GM21526 (cell line): Measurements from ENCODE around the gene GFRAL.
"Not testable (repeated sequence)": the region's sequence is repeated elsewhere in the genome, so short reads cannot be mapped to it uniquely, and the experiment has no call there.

Experiments used
- ATAC-seq: cut with Tn5 transposase; IDR thresholded peaks from one replicate; pipeline ENCODE4 v1.9.1; 2021; ENCODE audit warnings: moderate library complexity; ENCODE audit not compliant: unreplicated experiment, low FRiP score

GFRAL gene, protein sequence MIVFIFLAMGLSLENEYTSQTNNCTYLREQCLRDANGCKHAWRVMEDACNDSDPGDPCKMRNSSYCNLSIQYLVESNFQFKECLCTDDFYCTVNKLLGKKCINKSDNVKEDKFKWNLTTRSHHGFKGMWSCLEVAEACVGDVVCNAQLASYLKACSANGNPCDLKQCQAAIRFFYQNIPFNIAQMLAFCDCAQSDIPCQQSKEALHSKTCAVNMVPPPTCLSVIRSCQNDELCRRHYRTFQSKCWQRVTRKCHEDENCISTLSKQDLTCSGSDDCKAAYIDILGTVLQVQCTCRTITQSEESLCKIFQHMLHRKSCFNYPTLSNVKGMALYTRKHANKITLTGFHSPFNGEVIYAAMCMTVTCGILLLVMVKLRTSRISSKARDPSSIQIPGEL

DNA sequence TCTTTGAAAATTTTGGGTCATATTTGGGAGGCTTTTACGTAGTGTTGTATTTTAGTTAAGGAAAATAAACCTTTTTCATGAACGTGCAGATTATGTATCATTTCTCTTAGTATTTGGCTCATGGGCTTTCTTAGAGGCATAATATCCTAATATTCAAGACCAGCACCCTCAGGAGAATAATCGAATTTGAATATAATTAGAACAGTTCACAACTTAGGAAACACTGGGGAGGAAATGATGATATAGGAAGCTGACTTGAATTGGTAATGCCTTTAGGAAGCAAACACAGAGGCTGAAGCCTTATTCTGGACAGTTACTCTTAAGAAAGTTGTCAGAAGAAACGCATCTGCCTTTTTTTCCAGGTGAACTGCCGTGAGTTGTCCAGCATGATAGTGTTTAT is at the start of gene GFRAL:
GFRAL (plus strand) TSS at position 301 of the 400 bp plus-strand sequence; CDS start at position 387, 86 bp downstream.
- no peak for ATAC-seq

DNA sequence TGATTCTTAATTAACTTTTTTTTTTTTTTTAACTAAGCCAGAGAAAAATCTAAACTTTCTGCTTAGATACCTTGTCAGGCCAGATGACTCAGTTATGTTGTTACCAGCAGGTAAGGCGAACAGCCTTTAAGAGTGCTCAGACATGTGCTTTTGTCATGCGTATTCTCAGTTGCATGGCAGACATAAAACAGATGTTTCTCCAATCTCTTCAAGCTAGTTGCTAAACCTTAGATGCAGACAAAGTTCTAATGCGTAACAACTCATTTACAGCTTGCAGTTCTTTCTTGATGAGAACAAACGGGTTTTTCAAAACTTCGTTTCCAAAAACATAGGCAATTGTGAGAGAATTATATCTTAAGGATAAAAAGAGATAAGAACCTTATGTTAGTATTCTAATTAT is 49.6 kb upstream of the GFRAL start:
- no peak for ATAC-seq

GRCh38 chr6:55281215-55281614 is 46.1 kb upstream of the GFRAL start:
- no peak for ATAC-seq

GRCh38 chr6:55282115-55282514 is 45.2 kb upstream of the GFRAL start:
- no peak for ATAC-seq

GRCh38 chr6:55286824-55287223 is 40.4 kb upstream of the GFRAL start:
- no peak for ATAC-seq

GRCh38 chr6:55290736-55291135 is 36.5 kb upstream of the GFRAL start:
- ATAC-seq = no peak

DNA sequence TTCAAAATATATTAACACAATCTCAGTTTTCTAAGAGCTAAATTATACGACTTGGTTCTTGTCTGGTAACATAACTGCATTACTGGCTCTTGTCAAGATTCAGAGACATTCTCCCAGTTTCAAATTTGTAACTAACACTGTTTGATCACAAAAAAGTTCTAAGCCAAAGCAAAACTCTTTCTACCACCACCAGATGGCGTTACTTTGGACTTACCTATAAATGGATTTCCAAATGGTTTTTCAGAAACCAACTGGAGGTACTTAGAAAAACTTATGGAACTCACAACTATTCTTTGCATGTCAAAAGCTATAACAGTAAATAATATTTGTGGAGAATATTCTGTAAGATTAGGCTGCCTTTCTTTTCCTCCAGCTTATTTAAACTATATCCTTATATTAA is 34.2 kb upstream of the GFRAL start:
- no peak for ATAC-seq

GRCh38 chr6:55297214-55297613 is 30.1 kb upstream of the GFRAL start:
- not testable (repeated sequence) for ATAC-seq

DNA sequence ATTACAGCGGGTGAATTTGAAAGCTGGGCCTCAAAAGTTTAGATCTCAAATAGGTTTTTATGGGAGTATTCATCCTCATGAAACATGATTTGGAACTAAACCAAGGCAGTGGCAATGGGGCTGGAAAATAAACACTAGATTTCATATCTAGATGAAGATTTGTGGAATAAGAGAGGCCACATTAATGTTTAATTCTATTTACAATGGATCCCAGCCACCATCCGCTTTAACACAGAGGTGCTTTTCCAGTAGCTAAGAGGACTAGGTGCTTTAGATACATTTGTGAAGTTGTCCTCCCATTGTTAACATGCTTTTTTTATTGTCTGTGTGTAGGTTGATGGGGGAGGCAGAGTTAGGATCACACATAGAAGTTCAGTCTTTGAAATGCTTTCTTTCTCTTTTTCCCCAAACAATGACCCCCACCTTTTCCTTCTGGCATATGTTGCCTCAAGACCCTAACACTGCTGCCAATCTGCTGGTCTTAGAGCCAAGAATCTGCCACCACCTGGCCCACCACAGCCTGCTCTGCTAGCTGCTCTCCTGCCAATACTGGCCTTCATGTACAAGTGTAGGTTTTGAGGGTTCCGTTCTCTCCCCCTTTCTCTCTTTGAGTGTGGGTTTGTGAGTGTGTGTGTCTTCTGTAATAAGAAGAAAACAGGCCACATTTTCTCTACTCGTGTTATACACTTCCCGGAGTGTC is 27.8 kb upstream of the GFRAL start:
- no peak for ATAC-seq

DNA sequence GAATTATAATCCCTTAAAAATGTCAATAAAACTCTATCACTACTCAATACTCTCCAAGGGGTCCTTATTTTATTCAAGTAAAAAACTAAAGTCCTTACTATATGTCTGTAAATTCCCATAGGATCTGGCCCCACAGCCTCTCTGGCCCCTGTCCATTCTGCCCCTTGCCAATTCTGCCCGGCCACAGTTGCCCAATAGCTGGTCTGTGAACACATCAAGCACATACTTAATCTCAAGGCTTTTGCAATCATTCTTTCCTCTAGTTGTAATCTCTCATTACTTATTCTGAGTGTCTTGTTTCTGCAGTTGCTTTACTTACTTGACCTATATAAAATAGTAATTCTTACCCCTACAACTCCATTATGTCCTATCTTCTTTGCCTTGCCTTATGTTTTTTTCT is 22.5 kb upstream of the GFRAL start:
- no peak for ATAC-seq

DNA sequence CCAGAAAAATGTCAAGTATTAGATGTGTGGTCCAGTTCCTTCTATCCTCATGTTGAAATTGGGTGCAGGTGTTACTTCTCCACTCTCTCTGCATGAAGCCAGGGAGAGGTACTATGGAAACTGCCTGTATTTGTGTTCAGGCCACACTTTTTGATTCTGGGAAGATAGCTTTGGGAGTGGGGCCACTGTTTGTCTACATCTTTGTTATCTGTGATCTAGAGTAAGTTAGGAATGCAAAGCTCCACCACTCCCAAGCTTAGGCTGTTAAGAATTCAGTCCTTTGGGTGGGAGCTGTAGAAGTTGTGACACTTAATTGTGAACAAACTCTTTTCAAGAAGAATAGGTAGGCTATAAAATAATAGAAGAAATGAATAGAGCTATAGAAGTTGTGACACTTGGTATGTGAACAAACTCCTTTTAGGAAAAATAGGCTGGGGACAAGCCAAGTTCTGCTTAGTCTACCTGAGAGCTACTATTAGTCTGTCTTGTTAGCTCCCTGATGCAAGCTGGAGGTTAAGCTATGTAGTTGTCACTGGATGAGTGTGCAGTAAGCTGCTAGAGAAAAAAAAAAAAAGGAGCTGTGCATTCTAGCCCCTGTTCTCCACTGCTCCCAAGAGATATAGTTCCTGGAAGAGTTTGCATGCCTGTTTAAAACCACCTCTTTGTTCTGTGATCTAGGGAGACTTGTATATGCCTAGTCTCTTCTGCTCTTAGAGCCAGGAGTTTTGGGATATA is 7.1 kb upstream of the GFRAL start:
- ATAC-seq = no peak

DNA sequence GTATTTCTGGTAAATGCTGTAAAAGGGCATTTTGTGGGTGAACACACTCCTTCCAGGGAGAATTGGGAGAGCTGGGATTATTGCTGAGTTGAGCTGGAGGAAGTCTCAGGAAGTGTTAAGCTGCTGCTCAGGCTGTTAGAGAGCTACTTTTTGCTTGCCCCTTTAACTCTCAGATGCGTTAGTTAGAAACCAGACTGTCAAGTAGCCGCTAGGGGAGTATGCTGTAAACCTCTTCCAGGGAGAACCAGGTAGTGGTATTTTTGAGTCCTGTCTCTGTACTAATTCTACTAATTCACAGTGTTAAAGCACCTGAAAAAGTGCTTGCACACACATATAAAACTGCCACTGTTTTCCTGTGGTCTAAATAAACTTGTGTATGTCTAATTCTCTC is 6.6 kb upstream of the GFRAL start:
- ATAC-seq = no peak

DNA sequence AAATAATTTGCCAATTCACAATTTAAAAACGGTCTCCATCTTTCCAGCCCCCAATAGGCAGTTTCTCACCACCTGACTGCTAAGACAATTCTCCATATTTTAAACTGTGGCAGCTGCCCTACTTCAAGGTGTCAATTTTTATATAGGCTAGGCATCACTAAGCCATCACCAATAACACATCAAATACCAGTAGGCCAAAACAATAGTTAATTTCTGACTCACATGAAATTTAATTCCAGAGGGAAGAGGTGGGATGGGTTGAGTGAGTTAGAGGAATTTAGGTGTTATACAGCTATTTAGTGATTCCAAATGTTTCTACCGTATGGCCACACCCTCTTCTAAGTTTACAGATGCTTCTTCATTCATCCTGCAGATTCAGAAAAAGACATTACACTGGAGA is 49.9 kb downstream of the GFRAL start:
- no peak for ATAC-seq

GRCh38 chr6:55379471-55379870 is 52.2 kb downstream of the GFRAL start:
- no peak for ATAC-seq

DNA sequence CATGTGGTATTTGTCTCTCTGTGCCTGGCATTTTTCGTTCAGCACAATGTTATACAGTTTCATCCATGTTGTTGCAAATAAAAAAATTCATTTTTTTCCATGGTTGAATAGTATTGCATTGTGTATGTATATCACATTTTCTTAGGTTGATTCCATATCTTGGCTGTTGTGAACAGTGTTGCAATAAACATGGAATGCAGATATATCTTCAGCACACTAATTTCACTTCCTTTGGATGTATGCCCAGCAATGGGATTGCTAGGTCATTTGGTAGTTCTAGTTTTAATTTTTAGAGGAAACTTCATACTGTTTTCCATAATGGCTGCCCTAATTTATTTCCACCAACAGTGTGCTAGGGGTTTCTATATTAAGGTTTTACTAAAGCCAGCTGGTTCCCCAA is 52.6 kb downstream of the GFRAL start:
- ATAC-seq = no peak

DNA sequence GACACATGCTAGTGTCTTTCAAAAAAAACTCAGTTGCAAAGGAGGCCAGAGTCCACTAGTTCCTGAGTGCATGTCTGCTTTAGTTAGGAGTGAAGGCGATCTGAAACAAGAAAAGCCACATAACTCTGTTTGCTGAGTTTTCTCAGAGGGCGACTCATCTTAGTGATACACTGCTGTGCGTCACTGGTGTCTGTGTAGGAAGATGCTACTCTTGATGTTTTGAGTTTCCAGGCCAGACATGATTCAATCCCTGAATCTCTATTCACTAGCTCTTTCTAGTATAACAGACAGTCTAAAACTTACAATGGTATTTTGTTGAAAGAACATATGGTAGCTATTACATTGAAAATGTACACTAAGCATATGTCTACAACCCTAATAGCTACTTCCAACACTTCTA is 60.9 kb downstream of the GFRAL start:
- ATAC-seq = no peak

DNA sequence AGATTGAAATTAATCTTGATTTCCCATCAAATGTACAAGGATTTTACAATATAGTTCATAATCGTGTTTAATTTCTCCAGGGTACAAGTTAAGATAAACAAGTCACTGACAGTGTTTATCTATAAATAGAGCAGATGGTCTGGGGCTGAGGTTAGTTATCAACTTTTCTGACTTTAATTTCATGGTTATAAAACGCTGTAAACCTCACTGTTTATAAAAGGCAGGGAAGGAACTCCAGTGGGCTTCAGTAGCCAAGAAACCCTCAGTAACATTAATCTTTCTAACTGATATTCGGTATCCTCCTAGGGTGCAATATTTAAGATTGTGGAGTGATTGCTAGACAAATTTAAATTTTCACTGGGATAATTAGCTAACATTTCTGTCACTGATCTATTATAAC is 68.6 kb downstream of the GFRAL start:
- ATAC-seq = no peak

DNA sequence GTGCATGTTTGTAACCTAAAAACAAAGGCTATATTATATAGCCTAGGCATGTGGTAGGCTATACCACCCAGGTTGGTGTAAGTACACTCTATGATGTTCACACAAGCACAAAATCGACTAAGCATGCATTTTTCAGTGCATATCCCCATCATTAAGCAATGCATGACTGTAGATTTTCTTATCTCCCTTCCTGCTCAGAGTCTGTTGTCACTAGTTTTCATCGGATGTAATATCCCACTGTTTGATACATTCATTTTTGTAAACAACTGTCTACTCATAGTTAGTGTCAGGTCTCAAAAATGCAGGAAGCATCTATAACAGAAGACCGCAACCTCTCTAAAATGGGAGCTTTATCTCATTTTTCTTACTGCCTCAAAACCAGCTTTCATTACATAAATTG is 70.7 kb downstream of the GFRAL start:
- no peak for ATAC-seq

- no peak for ATAC-seq
Observed at GRCh38 chr6:55399351-55399750, 72.1 kb downstream of the GFRAL start.

DNA sequence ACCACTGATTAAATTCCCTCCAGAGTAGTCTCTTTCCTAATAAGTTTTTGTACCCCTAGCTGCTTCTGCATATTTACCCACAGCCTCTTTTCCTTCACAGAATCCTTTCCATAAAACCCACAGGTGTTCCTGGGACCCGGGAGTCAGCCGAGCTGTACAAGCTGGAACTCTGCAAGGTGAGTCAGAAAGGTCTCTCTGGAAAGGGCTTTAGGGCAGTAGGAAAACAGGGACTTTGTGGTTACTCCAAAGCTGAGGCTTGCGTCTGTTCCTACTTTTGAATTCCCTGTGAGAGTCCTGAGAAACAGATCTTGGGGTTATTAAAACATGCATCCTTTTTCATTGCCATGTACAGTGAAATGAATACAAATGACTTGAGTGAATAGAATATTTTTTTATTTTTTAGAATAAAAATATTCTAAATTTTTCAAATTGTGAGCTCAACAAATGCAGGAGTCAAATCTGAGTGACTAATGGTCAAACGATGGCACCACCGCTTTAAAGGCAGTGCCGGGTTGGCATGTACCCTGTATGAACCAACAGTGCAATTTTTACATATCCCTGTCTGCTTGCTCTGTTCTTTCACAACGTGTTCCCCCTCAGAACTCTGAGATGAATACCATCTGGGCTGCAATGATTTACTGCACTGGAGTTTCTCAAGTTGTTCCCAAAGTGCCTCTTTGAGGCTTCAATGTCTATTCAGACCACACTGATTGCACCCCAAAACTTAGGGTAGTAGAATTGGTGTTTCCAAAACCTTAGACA is 78.4 kb downstream of the GFRAL start:
- no peak for ATAC-seq

DNA sequence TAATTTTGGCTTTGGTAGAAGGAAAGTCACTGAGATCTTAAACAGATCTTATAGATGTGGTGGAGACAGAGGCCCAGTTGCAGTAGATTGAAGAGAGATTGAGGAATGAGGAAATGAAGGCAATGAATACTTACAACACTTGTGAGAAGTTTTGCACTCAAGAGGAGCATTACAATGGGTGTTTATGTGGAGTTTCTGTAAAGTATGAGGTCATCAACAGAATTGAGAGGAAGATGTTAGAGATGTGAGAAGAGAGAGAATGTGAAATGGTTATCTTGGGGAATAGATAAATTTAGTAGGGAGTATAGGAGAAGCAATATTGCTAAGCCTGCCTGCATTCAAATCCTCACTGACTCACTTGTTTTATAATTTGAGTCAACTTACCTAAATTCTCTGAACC is 83.4 kb downstream of the GFRAL start:
- ATAC-seq = no peak
